ENCODE results near the gene TYROBP. TPM values are rescaled to one million over a fixed set of nuclear protein-coding genes. Genes with fewer than 3 reads are reported as not detected.

Gene TYROBP
- total and polyA plus RNA-seq, 2 of the 8 experiments (the other 6 are each of a cell fraction or from before 2014, with no cell fraction given), result 0.18 TPM; not detected in 1

- TF ChIP-seq CHD7 (IDR thresholded peaks at IDR 0.05; ENCODE audit: insufficient replicate concordance, low read length), result no peak
- TF ChIP-seq TEAD4 (IDR thresholded peaks at IDR 0.05; ENCODE audit: low read depth, low read length), result no peak
- TF ChIP-seq SIN3A (conservative IDR thresholded peaks at IDR 0.05 in 1 of 2, IDR thresholded peaks at IDR 0.05 in 1 of 2; ENCODE audit: low read depth in 1 of 2, low read length in 2 of 2), result no peak
- no peak for TF ChIP-seq CBX5 (IDR thresholded peaks at IDR 0.05; ENCODE audit: low read depth, low read length)
- no peak for TF ChIP-seq HDAC6 (IDR thresholded peaks at IDR 0.05; ENCODE audit: low read depth, low read length)
- TF ChIP-seq CBX8 (IDR thresholded peaks at IDR 0.05; ENCODE audit: borderline replicate concordance, low read depth, low read length), result no peak
- TF ChIP-seq NANOG (IDR thresholded peaks at IDR 0.05; ENCODE audit: insufficient read depth, low read depth, low read length, poor library complexity, severe bottlenecking), result no peak
- no peak for TF ChIP-seq CREB1 (IDR thresholded peaks at IDR 0.05)
- no peak for TF ChIP-seq SP2 (IDR thresholded peaks at IDR 0.05; ENCODE audit: low read length)
- TF ChIP-seq CHD2 (IDR thresholded peaks at IDR 0.05; ENCODE audit: low read length), result no peak
Observed at GRCh38 chr19:35871611-35872010, 36.5 kb downstream of the TYROBP start (continued).

All from H1 (cell line).